GM18909 (cell line): Measurements from ENCODE around the gene COA7.
A peak's percentile ranks its signal among the peaks of the same experiment; 100 is the strongest.

ENCODE experiments used
- ATAC-seq: cut with Tn5 transposase; IDR thresholded peaks from one replicate; pipeline ENCODE4 v1.9.1; 2021; ENCODE audit warnings: mild to moderate bottlenecking; ENCODE audit not compliant: unreplicated experiment, poor library complexity

Gene COA7

GRCh38 chr1:52674497-52675384, 23.4 kb downstream of the COA7 start:
- no peak for ATAC-seq

- no peak for ATAC-seq
Measured at GRCh38 chr1:52673513-52673912, 24.6 kb downstream of the COA7 start.

GRCh38 chr1:52672946-52673345, 25.2 kb downstream of the COA7 start:
- ATAC-seq = no peak

- ATAC-seq = no peak
Measured at GRCh38 chr1:52670604-52671003, 27.5 kb downstream of the COA7 start.

- ATAC-seq = no peak
Measured at GRCh38 chr1:52669696-52670095, 28.5 kb downstream of the COA7 start.

- ATAC-seq = no peak
Measured at GRCh38 chr1:52668711-52669110, 29.4 kb downstream of the COA7 start.

GRCh38 chr1:52667984-52668383, 30.2 kb downstream of the COA7 start:
- no peak for ATAC-seq

- ATAC-seq = no peak
Measured at GRCh38 chr1:52667290-52667689, 30.9 kb downstream of the COA7 start.

- no peak for ATAC-seq
Measured at GRCh38 chr1:52665006-52665941, 32.9 kb downstream of the COA7 start.

- ATAC-seq = no peak
Measured at GRCh38 chr1:52663716-52664115, 34.4 kb downstream of the COA7 start.

- no peak for ATAC-seq
Measured at GRCh38 chr1:52662645-52663313, 35.4 kb downstream of the COA7 start.

GRCh38 chr1:52660807-52661206, 37.3 kb downstream of the COA7 start:
- ATAC-seq = no peak

- ATAC-seq = peak; percentile 10
Measured at GRCh38 chr1:52659851-52660596, 38.1 kb downstream of the COA7 start.

- peak; percentile 71 for ATAC-seq
Measured at GRCh38 chr1:52659356-52659755, 38.8 kb downstream of the COA7 start.

- ATAC-seq = no peak
Measured at GRCh38 chr1:52658795-52659194, 39.4 kb downstream of the COA7 start.

- ATAC-seq = no peak
Measured at GRCh38 chr1:52657702-52658101, 40.4 kb downstream of the COA7 start.

- ATAC-seq = no peak
Measured at GRCh38 chr1:52654063-52654462, 44.1 kb downstream of the COA7 start.

GRCh38 chr1:52653207-52653849, 44.8 kb downstream of the COA7 start:
- no peak for ATAC-seq

GRCh38 chr1:52651904-52652303, 46.2 kb downstream of the COA7 start:
- ATAC-seq = no peak
